Kidney (tissue), 14 donors: ENCODE results near the gene USF2. TPM values are rescaled to one million over a fixed set of nuclear protein-coding genes. Genes with fewer than 3 reads are reported as not detected.
"Not testable (repeated sequence)": the region's sequence is repeated elsewhere in the genome, so short reads cannot be mapped to it uniquely, and the experiment has no call there.

Experiments used
- DNase-seq, 5 donors: peaks; one replicate each; pipeline ENCODE4 v3.0.0-alpha.2; 2013 to 2020
- FAIRE-seq: peaks from 2 replicates; lab custom pipeline; 2012; peaks lifted over from hg19 to GRCh38; lab: Jason Lieb, UNC
- H3K27ac ChIP-seq, 2 donors: one replicate each; pipeline ENCODE4 v1.7.0; 2013; ENCODE audit warnings: low read depth in 2 of 2, low read length in 2 of 2, inconsistent platforms in 1 of 2
- H3K27me3 ChIP-seq: one replicate; pipeline ENCODE4 v1.7.1; 2013; ENCODE audit warnings: low read length, inconsistent platforms; ENCODE audit not compliant: control insufficient read depth, insufficient read depth
- H3K36me3 ChIP-seq, 3 donors: one replicate each; pipeline versions ENCODE4 v1.7.0 to v1.7.1; 2013; ENCODE audit warnings: low read length in 3 of 3, control low read depth in 1 of 3, inconsistent platforms in 1 of 3; ENCODE audit not compliant: insufficient read depth in 3 of 3, control insufficient read depth in 2 of 3
- H3K4me1 ChIP-seq, 3 donors: one replicate each; pipeline versions ENCODE4 v1.7.0 to v1.7.1; 2013; ENCODE audit warnings: low read length in 3 of 3, inconsistent platforms in 1 of 3, low read depth in 1 of 3; ENCODE audit not compliant: control insufficient read depth in 2 of 3, insufficient read depth in 2 of 3
- H3K4me3 ChIP-seq, 3 donors: one replicate each; pipeline versions ENCODE4 v1.7.0 to v1.8.1; 2013; ENCODE audit warnings: low read length in 3 of 3, control low read depth in 1 of 3, inconsistent platforms in 1 of 3
- H3K9ac ChIP-seq, 3 donors: one replicate each; pipeline versions ENCODE4 v1.7.0 to v1.7.1; 2013; ENCODE audit warnings: low read length in 3 of 3, control low read depth in 1 of 3, inconsistent platforms in 1 of 3
- H3K9me3 ChIP-seq, 3 donors: one replicate each; pipeline versions ENCODE4 v1.7.0 to v1.7.1; 2013; ENCODE audit warnings: low read length in 3 of 3, control low read depth in 1 of 3, inconsistent platforms in 1 of 3; ENCODE audit not compliant: control insufficient read depth in 2 of 3, insufficient read depth in 1 of 3
- CTCF ChIP-seq: IDR thresholded peaks from 3 replicates; pipeline ENCODE4 v1.5.1; 2012; ENCODE audit warnings: mild to moderate bottlenecking, moderate library complexity, borderline replicate concordance; ENCODE audit not compliant: insufficient read depth; ENCODE audit errors: extremely low read depth
- intact Hi-C: fragments of 100-400 bp; cut with DNase I; formaldehyde crosslinking; loops from one replicate; pipeline ENCODE4 v1.11.1; 2022
- polyA plus RNA-seq: library from polyadenylated mRNA; stranded (reverse); fragments of 350-450 nt; fragmentation: Illumina TruSeq; extraction: RNeasy Lipid Tissue Mini Kit (QIAGEN cat#74804); gene quantifications from one replicate; pipeline ENCODE4 v1.2.3, GENCODE V29; 2014; ENCODE audit warnings: low read depth, low replicate concordance; ENCODE audit not compliant: insufficient read depth
- total RNA-seq: library from RNA; stranded (reverse); fragmentation: NEBNext Ultra II Directional; extraction: Animal tissue kit (Norgen Biotek cat#: 25700); gene quantifications from one replicate; pipeline ENCODE4 v1.2.1, GENCODE V29; 2021
- donor health status: control.
- donor health status: control.
- donor health status: control.
- donor health status: control.
- donor health status: control.
- donor health status: DM: yes; HTN: yes; CAD: no.
- donor health status: Normal renal cell carcinoma (clear cell type).

USF2 gene
- total and polyA plus RNA-seq, 2 donors from 2014 or later: 82.8 to 118 TPM

- TF ChIP-seq CTCF: no peak
- DNase-seq (no peak), FAIRE-seq (no peak)
- no peak overlapping the region for H3K4me3 ChIP-seq
- no peak overlapping the region for H3K9ac ChIP-seq
- H3K9me3 ChIP-seq: peaks cover 0 to 4% (median 3%) of the 10 kb centered on the region in 3 donors
- intact Hi-C loops: no loop called here
- H3K27me3 ChIP-seq: no peaks in the 10 kb centered on the region
- no peak overlapping the region for H3K27ac ChIP-seq
- H3K36me3 ChIP-seq: no peaks in the 10 kb centered on the region
- H3K4me1 ChIP-seq: peaks cover 0 to 2% (median 0%) of the 10 kb centered on the region in 3 donors
Observed at GRCh38 chr19:35220315-35220921, 48.3 kb upstream of the USF2 start.

- H3K36me3 ChIP-seq, H3K9ac ChIP-seq, H3K27me3 ChIP-seq, intact Hi-C loops, H3K4me3 ChIP-seq, FAIRE-seq, DNase-seq, H3K9me3 ChIP-seq, H3K27ac ChIP-seq, H3K4me1 ChIP-seq: not testable (repeated sequence)
Observed at GRCh38 chr19:35220973-35221590, 47.7 kb upstream of the USF2 start.

GRCh38 chr19:35222373-35223015, 46.3 kb upstream of the USF2 start:
- no peak overlapping the region for H3K4me3 ChIP-seq
- FAIRE-seq: no peak
- TF ChIP-seq CTCF: no peak
- intact Hi-C loops: no loop called here
- no peaks in the 10 kb centered on the region for H3K27me3 ChIP-seq
- no peak for DNase-seq
- H3K27ac ChIP-seq: no peak overlapping the region
- H3K36me3 ChIP-seq: no peaks in the 10 kb centered on the region
- H3K9ac ChIP-seq: no peak overlapping the region
- peaks cover 0 to 4% (median 3%) of the 10 kb centered on the region in 3 donors for H3K9me3 ChIP-seq
- no peaks in the 10 kb centered on the region for H3K4me1 ChIP-seq

- no peak for TF ChIP-seq CTCF
- Histone ChIP-seq H3K4me1 (no peaks in the 10 kb centered on the region), H3K9ac (no peak overlapping the region), H3K27ac (no peak overlapping the region), H3K9me3 (peaks cover 0 to 4% (median 3%) of the 10 kb centered on the region in 3 donors), H3K4me3 (no peak overlapping the region), H3K27me3 (no peaks in the 10 kb centered on the region), H3K36me3 (no peaks in the 10 kb centered on the region)
- intact Hi-C loops: no loop called here
- DNase-seq: no peak
- FAIRE-seq: no peak
Observed at GRCh38 chr19:35223084-35223790, 45.5 kb upstream of the USF2 start.
